Activated CD4-positive, alpha-beta T cell treated with anti-CD3 and anti-CD28 coated beads, Interleukin-2, Interleukin-4, amounts not matched to agents 100 ng/mL and 50 ng/mL, durations not matched to agents 16 hours and 8 hours (primary cell): Measurements from ENCODE around the gene WFS1.

Experiments
- DNase-seq: peaks from one replicate; pipeline ENCODE4 v3.0.0-alpha.2; 2020; ENCODE audit warnings: low spot score

Gene WFS1

GRCh38 chr4:6280365-6280996 lies 10.8 kb downstream of the WFS1 start:
- DNase-seq, result no peak

GRCh38 chr4:6281436-6282313 lies 12.0 kb downstream of the WFS1 start:
- DNase-seq, result no peak

GRCh38 chr4:6282314-6282771 lies 12.7 kb downstream of the WFS1 start:
- no peak for DNase-seq

- no peak for DNase-seq
Observed at GRCh38 chr4:6283282-6283681, 13.6 kb downstream of the WFS1 start.

- DNase-seq, result no peak
Observed at GRCh38 chr4:6287017-6287788, 17.6 kb downstream of the WFS1 start.

GRCh38 chr4:6288342-6288741 lies 18.7 kb downstream of the WFS1 start:
- DNase-seq, result no peak

GRCh38 chr4:6288871-6289270 lies 19.2 kb downstream of the WFS1 start:
- no peak for DNase-seq

GRCh38 chr4:6290256-6290655 lies 20.6 kb downstream of the WFS1 start:
- DNase-seq, result no peak

- DNase-seq, result no peak
Observed at GRCh38 chr4:6290769-6291547, 21.3 kb downstream of the WFS1 start.

- no peak for DNase-seq
Observed at GRCh38 chr4:6291784-6292297, 22.2 kb downstream of the WFS1 start.

- DNase-seq, result no peak
Observed at GRCh38 chr4:6292376-6293096, 22.9 kb downstream of the WFS1 start.

- no peak for DNase-seq
Observed at GRCh38 chr4:6293097-6293445, 23.4 kb downstream of the WFS1 start.

GRCh38 chr4:6293661-6294060 lies 24.0 kb downstream of the WFS1 start:
- DNase-seq, result no peak

- DNase-seq, result no peak
Observed at GRCh38 chr4:6294705-6295421, 25.2 kb downstream of the WFS1 start.

- DNase-seq, result no peak
Observed at GRCh38 chr4:6295495-6295894, 25.8 kb downstream of the WFS1 start.

- no peak for DNase-seq
Observed at GRCh38 chr4:6296026-6296425, 26.4 kb downstream of the WFS1 start.

- no peak for DNase-seq
Observed at GRCh38 chr4:6297266-6297815, 27.7 kb downstream of the WFS1 start.

- no peak for DNase-seq
Observed at GRCh38 chr4:6298035-6298434, 28.4 kb downstream of the WFS1 start.

GRCh38 chr4:6298852-6299251 lies 29.2 kb downstream of the WFS1 start:
- DNase-seq, result no peak

- DNase-seq, result no peak
Observed at GRCh38 chr4:6299875-6300274, 30.2 kb downstream of the WFS1 start.
